Measurements from ENCODE around the gene PROKR1.
"Not testable (repeated sequence)": the region's sequence is repeated elsewhere in the genome, so short reads cannot be mapped to it uniquely, and the experiment has no call there.

Gene PROKR1

GRCh38 chr2:68659081-68659480 is 15.7 kb downstream of the PROKR1 start:
- no peak for DNase-seq

GRCh38 chr2:68660658-68661057 is 17.3 kb downstream of the PROKR1 start:
- no peak for DNase-seq

DNA sequence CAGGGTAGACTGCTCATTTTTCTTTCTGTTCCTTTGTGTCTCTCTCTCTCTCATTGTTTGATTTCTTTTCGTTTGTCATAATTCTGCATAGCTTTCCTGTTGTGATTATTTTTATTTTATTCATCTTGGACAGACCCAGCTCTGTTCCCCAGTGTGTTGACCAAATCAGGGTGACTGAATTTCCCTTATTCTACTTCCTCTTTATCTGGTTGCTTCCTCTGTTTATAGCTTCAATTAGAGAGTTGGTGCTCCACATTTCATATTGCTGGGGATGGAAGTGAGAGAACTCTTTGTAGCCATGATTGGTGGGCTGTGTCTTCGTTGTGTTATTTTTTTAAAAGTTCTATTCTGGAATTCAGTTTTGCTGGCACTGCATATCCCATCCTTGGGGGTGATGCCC is 19.1 kb downstream of the PROKR1 start:
- DNase-seq, result no peak

- no peak for DNase-seq
Measured at GRCh38 chr2:68663371-68664156, 20.2 kb downstream of the PROKR1 start.

DNA sequence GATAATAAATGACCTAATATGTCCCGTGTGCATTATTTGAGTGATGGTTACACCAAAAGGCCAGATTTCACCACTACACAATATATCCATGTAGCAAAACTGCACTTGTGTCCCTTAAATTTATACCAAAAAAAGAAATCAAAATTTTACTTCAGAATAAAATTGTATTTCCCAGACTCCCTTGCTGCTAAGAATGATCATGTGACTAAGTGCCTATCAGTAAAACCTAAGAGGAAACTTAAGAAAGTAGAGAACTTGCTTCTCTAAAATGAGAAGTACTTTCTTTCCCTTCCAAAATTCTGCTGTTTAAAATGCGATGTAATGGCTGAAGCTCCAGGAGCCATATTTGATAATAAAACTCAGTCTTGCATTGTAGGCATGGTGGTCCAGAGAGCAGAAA is 24.0 kb downstream of the PROKR1 start:
- no peak for DNase-seq

GRCh38 chr2:68669651-68670050 is 26.3 kb downstream of the PROKR1 start:
- no peak for DNase-seq

DNA sequence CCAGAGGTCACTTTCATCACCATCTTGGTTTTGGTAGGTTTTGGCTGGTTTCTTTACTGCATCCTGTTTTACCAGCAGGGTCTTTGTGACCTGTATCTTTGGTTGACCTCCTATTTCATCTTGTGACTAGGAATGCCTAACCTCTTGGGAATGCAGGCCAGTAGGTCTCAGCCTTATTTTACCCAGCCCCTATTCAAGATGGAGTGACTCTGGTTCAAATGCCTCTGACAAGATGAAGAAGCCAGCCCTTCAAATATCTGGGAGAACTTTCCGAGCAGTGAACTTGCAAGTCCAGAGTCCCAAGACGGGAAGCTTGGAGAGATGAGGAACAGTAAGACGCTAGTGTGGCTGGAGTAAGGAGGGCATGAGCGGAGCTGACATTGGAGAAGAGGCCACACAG is 28.6 kb downstream of the PROKR1 start:
- no peak for DNase-seq

DNA sequence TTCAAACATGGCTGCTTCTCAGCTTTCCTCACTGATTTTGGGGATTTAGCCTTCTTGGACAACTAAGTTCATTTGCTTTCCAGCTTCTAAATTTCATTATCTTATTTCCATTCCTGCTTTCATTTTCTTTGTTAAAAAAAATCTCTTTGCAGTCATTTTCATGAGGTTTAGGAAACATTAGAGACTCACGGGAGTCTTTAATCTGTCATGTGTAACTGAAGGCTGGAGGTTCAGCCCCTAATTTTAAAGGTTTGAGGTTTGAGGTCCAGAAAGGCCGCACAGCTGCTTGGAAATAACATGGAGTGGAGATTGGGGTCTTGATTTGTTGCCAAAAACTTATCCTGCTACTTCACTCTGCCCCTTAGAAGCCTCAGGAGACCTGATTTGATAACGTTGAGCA is 30.3 kb downstream of the PROKR1 start:
- DNase-seq, result no peak

DNA sequence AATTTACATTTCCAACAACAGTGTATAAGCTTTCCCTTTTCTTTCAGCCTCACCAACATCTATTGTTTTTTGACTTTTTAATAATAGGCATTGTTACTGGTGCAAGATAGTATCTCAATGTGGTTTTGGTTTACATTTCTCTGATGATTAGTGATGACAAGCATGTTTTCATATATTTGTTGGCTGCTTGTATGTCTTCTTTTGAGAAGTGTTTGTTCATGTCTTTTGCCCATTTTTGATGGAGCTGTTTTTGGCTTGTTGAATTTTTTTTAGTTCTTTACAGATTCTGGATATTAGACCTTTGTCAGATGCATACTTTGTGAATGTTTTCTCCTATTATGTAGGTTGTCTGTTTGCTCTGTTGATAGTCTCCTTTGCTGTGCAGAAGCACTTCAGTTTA is 32.1 kb downstream of the PROKR1 start:
- no peak for DNase-seq

DNA sequence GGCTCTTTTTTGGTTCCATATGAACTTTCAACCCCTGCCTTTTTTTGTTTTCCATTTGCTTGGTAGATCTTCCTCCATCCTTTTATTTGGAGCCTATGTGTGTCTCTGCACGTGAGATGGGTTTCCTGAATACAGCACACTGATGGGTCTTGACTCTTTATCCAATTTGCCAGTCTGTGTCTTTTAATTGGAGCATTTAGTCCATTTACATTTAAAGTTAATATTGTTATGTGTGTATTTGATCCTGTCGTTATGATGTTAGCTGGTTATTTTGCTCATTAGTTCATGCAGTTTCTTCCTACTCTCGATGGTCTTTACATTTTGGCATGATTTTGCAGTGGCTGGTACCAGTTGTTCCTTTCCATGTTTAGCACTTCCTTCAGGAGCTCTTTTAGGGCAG is 34.5 kb downstream of the PROKR1 start:
- not testable (repeated sequence) for DNase-seq

DNA sequence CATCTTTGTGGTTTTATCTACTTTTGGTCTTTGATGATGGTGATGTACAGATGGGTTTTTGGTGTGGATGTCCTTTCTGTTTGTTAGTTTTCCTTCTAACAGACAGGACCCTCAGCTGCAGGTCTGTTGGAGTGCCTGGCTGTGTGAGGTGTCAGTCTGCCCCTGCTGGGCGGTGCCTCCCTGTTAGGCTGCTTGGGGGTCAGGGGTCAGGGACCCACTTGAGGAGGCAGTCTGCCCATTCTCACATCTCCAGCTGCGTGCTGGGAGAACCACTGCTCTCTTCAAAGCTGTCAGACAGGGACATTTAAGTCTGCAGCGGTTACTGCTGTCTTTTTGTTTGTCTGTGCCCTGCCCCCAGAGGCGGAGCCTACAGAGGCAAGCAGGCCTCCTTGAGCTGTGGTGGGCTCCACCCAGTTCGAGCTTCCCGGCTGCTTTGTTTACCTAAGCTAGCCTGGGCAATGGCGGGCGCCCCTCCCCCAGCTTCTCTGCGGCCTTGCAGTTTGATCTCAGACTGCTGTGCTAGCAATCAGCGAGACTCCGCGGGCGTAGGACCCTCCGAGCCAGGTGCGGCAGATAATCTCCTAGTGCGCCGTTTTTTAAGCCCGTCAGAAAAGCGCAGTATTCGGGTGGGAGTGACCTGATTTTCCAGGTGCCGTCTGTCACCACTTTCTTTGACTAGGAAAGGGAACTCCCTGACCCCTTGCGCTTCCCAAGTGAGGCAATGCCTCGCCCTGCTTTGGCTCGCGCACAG is 36.0 kb downstream of the PROKR1 start:
- DNase-seq, result not testable (repeated sequence)

- not testable (repeated sequence) for DNase-seq
Measured at GRCh38 chr2:68679917-68680267, 36.5 kb downstream of the PROKR1 start.

DNA sequence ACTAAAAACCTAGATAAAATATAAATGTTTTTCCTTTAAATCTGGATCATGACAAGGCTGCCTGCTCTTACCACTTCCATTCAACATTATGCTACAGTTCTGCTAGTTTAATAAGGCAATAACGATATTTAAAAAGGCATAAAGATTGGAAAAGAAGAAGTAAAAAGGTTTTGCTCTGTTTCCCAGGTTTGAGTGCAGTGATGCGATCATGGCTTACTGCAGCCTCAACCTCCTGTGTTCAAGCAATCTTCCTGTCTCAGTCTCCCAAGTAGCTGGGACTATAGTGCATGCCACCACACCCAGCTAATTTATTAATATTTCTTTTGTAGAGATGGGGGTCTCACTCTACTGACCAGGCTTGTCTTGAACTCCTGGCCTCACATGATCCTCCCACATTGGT is 40.8 kb downstream of the PROKR1 start:
- DNase-seq, result no peak

GRCh38 chr2:68686178-68686577 is 42.8 kb downstream of the PROKR1 start:
- no peak for DNase-seq

GRCh38 chr2:68687018-68687417 is 43.6 kb downstream of the PROKR1 start:
- DNase-seq, result no peak

- DNase-seq, result no peak
Measured at GRCh38 chr2:68689553-68690537, 46.5 kb downstream of the PROKR1 start.

DNA sequence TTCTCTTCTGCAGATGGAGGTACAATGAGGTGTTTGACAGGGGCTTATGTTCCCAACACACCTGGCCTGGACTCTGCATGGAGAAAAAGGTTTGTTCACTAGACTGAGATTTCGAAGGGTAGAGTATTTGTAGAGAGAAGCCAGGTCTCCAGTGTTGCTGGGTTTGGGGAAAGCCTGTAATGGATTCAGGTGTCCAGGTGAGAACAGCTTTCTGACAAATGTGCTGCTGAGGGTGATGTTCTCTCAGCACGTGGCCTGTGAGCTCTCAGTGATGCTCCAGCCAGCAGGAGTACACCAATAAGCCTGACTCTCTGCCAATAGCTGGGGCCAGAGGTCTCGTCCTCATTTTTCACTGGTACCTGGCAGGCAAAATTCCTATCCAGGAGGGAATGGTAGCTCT is 47.5 kb downstream of the PROKR1 start:
- no peak for DNase-seq

DNA sequence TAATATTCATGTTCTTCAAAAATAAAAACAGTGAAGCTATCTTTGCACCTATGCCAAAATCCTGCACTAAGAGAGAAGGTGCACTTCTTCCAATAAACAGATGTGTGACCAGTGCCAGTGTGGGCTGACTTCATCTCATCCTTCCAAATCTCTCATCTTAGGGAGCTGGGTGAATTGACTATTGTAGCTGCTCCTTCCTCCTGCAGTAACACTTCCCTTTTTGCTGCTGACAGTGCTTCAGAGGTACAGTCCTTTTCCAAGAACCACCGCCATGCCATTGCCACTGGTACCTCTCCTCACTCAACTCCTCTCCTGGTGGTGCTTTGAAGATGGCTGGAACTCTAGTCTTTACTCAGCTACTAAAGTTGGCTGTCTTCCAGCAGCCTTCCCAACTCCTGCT is 49.1 kb downstream of the PROKR1 start:
- DNase-seq, result no peak

DNA sequence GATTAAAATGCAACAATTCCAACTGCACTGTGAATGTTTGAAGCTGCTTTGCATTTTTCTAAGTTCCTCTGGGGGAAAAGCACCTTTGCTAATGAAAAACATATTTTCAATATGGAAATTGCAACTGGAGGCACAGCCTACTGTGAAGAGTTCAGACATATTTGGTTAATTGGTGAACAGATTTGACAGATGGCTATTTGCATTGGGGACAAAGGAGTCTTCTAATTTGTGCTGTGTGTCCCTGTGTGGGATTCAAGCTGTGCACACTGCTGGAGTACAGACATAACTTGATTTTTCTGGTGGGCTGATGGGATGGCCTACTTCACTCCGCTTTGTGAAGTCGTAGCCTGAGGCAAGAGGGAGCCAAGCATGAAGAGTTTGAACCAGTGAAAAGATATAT is 50.6 kb downstream of the PROKR1 start:
- no peak for DNase-seq

GRCh38 chr2:68695971-68696370 is 52.6 kb downstream of the PROKR1 start:
- DNase-seq, result no peak

DNA sequence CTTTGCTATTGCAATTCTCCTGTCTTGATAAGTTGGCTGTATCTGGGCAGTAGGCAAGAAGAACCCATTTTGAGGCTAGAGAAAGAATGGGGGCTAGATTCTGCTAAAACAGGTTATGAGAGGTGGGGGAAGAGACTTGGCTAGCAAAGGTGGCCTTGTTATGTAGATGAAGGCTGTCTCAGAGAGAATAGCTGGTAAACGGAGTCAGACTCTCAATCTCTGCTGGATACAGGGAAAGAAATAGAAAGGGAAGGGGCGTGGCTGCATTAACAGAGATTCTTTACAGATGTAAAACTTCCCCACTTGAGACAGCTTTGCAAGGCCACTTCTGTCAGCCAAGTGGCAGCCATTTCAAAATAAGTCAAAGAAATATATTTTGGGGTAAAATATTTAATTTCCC is 53.2 kb downstream of the PROKR1 start:
- no peak for DNase-seq

GRCh38 chr2:68698567-68699377 is 55.4 kb downstream of the PROKR1 start:
- no peak for DNase-seq

Measured in T1000 (cell line).